ENCODE results near the gene CNN2.

Gene CNN2

GRCh38 chr19:1015061-1015781 is 11.2 kb upstream of the CNN2 start:
- DNase-seq (ENCODE audit: low read depth in 1 of 2, low spot score in 1 of 2): no peak
- no peak overlapping the region for H3K4me3 ChIP-seq (replicated peaks; ENCODE audit: insufficient read depth, low read length)
- no peak overlapping the region for H3K27ac ChIP-seq (replicated peaks)
- TF ChIP-seq POLR2AphosphoS5 (IDR thresholded peaks at IDR 0.05; ENCODE audit: low read depth) (no peak), GABPA (IDR thresholded peaks at IDR 0.05; ENCODE audit: low read depth) (no peak)
- no peaks in the 10 kb centered on the region for H3K27me3 ChIP-seq (ENCODE audit: insufficient read depth, poor library complexity, severe bottlenecking)

GRCh38 chr19:1015782-1016646 is 10.4 kb upstream of the CNN2 start:
- DNase-seq (ENCODE audit: low read depth in 1 of 2, low spot score in 1 of 2): no peak
- no peak overlapping the region for H3K27ac ChIP-seq (replicated peaks)
- TF ChIP-seq SPI1 (IDR thresholded peaks at IDR 0.05; ENCODE audit: borderline replicate concordance, low read depth) (no peak), POLR2AphosphoS5 (IDR thresholded peaks at IDR 0.05; ENCODE audit: low read depth) (0 out of 2 replicates have a peak, but pooled peaks have one; percentile 15), REST (IDR thresholded peaks at IDR 0.05; ENCODE audit: insufficient replicate concordance, low read depth) (no peak), GABPA (IDR thresholded peaks at IDR 0.05; ENCODE audit: low read depth) (no peak), CTCF (IDR thresholded peaks at IDR 0.05; ENCODE audit: insufficient read depth, low read length) (no peak)
- no peaks in the 10 kb centered on the region for H3K27me3 ChIP-seq (ENCODE audit: insufficient read depth, poor library complexity, severe bottlenecking)
- no peak overlapping the region for H3K4me3 ChIP-seq (replicated peaks; ENCODE audit: insufficient read depth, low read length)

GRCh38 chr19:1016647-1017114 is 9.7 kb upstream of the CNN2 start:
- Histone ChIP-seq H3K27me3 (ENCODE audit: insufficient read depth, poor library complexity, severe bottlenecking) (no peaks in the 10 kb centered on the region), H3K27ac (replicated peaks) (no peak overlapping the region), H3K4me3 (replicated peaks; ENCODE audit: insufficient read depth, low read length) (no peak overlapping the region)
- no peak for DNase-seq (ENCODE audit: low read depth in 1 of 2, low spot score in 1 of 2)
- TF ChIP-seq CTCF (IDR thresholded peaks at IDR 0.05; ENCODE audit: insufficient read depth, low read length): no peak
- TF ChIP-seq GABPA (IDR thresholded peaks at IDR 0.05; ENCODE audit: low read depth): no peak
- TF ChIP-seq REST (IDR thresholded peaks at IDR 0.05; ENCODE audit: insufficient replicate concordance, low read depth): no peak
- no peak for TF ChIP-seq SPI1 (IDR thresholded peaks at IDR 0.05; ENCODE audit: borderline replicate concordance, low read depth)
- no peak for TF ChIP-seq POLR2AphosphoS5 (IDR thresholded peaks at IDR 0.05; ENCODE audit: low read depth)

Data from HL-60 (cell line).